Tibial nerve (tissue), 4 donors: ENCODE results near the gene SUMF1. TPM values are rescaled to one million over a fixed set of nuclear protein-coding genes. Genes with fewer than 3 reads are reported as not detected.

Experiments
- DNase-seq, 2 donors: peaks; one replicate each; pipeline ENCODE4 v3.0.0-alpha.2; 2019; ENCODE audit warnings: low spot score in 2 of 2
- H3K27ac ChIP-seq, 4 donors: fragments of 200-600 bp; sonication (generic) in 3 of 4; one replicate each; pipeline ENCODE4 v1.5.1; 2017 to 2019; ENCODE audit warnings: mild to moderate bottlenecking in 1 of 4
- H3K27me3 ChIP-seq, 2 donors: fragments of 200-600 bp; sonication (generic) in 1 of 2; one replicate each; pipeline versions ENCODE4 v1.5.1 to v1.6.0; 2017 to 2019
- H3K36me3 ChIP-seq, 3 donors: fragments of 200-600 bp; sonication (generic); one replicate each; pipeline ENCODE4 v1.5.1; 2018 to 2019
- H3K4me1 ChIP-seq, 4 donors: fragments of 200-600 bp; sonication (generic) in 3 of 4; one replicate each; pipeline ENCODE4 v1.5.1; 2017 to 2019
- H3K4me3 ChIP-seq, 4 donors: fragments of 200-600 bp; sonication (generic) in 3 of 4; one replicate each; pipeline ENCODE4 v1.5.1; 2017 to 2019; ENCODE audit warnings: mild to moderate bottlenecking in 1 of 4, moderate library complexity in 1 of 4
- H3K9me3 ChIP-seq, 4 donors: fragments of 200-600 bp; sonication (generic) in 3 of 4; one replicate each; pipeline ENCODE4 v1.5.1; 2017 to 2019
- CTCF ChIP-seq, 5 experiments: fragments of 200-600 bp in 3 of 5; fragments of 450-650 bp in 2 of 5; sonication (generic) in 3 of 5; IDR thresholded peaks; one replicate each; pipeline ENCODE4 v1.5.1; 2016 to 2019; ENCODE audit warnings: antibody characterized with exemption in 5 of 5, mild to moderate bottlenecking in 3 of 5, moderate library complexity in 2 of 5
- EP300 ChIP-seq, 2 donors: sonication (generic); formaldehyde crosslinking; IDR thresholded peaks; one replicate each; pipeline ENCODE4 v1.6.1; 2017; ENCODE audit warnings: antibody characterized with exemption in 2 of 2, mild to moderate bottlenecking in 1 of 2
- POLR2A ChIP-seq, 2 donors: fragments of 450-650 bp; IDR thresholded peaks; one replicate each; pipeline ENCODE4 v1.6.1; 2017; ENCODE audit warnings: antibody characterized with exemption in 2 of 2, mild to moderate bottlenecking in 2 of 2, moderate library complexity in 2 of 2
- WGBS, 2 donors: methylation state at CpG; one replicate each; pipeline ENCODE4 v1.1.5; 2018; 5-methylcytosine and 5-hydroxymethylcytosine counted together
- total RNA-seq, 4 donors: library from RNA; depleted of rRNA; stranded (reverse); fragments of >200 nt; gene quantifications; one replicate each; pipeline ENCODE4 v1.1.0, GENCODE V29; 2016

Gene SUMF1
- 10 to 100 TPM; 49.2 to 70.6 (median 63.8) TPM for total RNA-seq

- DNase-seq: peak; percentile 68 to 78
- Histone ChIP-seq H3K4me1 (peaks cover 0 to 19% (median 4%) of the 10 kb centered on the region in 4 donors), H3K9me3 (no peaks in the 10 kb centered on the region), H3K36me3 (no peaks in the 10 kb centered on the region), H3K27ac (peak within 1 kb of the TSS; percentile 61 to 90 (median 81)), H3K4me3 (peak within 1 kb of the TSS; percentile 63 to 99 (median 89)), H3K27me3 (no peaks in the 10 kb centered on the region)
- TF ChIP-seq CTCF (IDR thresholded peaks at IDR 0.05): no peak
- TF ChIP-seq EP300 (IDR thresholded peaks at IDR 0.05): peak in 1 of 2 donors; percentile 93
- TF ChIP-seq POLR2A (IDR thresholded peaks at IDR 0.05): peak in 1 of 2 donors; percentile 56
- 0 to 2% methylated on average over 21 to 37 of the region's 47 CpGs for WGBS, 2 donors
Observed at GRCh38 chr3:4466741-4467521, at the start of gene SUMF1. TSS of gene SUMF1 (minus strand) at chr3:4467269. CDS start at chr3:4467245, 24 bp downstream.

DNA sequence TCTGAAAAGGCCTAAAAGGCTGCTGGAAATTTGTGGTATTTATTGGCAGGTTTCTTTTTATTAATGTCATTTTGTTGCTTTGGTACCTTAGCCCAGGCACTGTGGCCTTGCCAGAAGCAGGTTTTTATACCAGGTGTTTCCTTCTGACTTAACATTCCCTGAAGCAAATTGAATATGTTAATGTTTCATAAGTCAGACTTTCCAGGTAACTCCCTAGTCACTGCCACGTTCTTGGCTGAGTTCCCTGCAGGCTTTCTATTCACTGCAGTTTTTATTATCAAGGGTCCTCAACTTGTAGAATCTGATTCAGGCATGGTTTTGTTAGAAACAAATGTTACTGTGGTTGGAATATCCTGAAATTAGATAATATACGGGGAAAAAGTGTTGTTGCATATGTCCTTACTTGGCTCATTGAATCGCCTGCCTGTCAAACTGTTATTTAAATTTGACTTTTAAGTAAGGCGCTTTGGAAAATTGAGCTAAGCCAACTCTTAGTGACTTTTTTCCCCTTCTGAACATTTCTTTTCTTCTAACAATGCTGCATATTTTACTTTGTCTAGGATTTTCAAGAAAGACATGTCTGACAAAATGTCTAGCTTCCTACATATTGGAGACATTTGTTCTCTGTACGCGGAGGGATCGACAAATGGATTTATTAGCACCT, 49.0 kb upstream of the SUMF1 start:
- Histone ChIP-seq H3K27ac (no peak overlapping the region), H3K4me1 (peaks cover 0 to 21% (median 2%) of the 10 kb centered on the region in 4 donors), H3K9me3 (no peaks in the 10 kb centered on the region), H3K4me3 (no peak overlapping the region), H3K36me3 (no peaks in the 10 kb centered on the region), H3K27me3 (no peaks in the 10 kb centered on the region)
- DNase-seq: no peak
- 58 to 60% methylated on average over 7 of the region's 7 CpGs for WGBS, 2 donors
- TF ChIP-seq CTCF (IDR thresholded peaks at IDR 0.05): no peak
- TF ChIP-seq POLR2A (IDR thresholded peaks at IDR 0.05): no peak
- no peak for TF ChIP-seq EP300 (IDR thresholded peaks at IDR 0.05)

- Histone ChIP-seq H3K27me3 (no peaks in the 10 kb centered on the region), H3K36me3 (no peaks in the 10 kb centered on the region), H3K4me3 (no peak overlapping the region), H3K27ac (no peak overlapping the region), H3K4me1 (peaks cover 0 to 21% (median 2%) of the 10 kb centered on the region in 4 donors), H3K9me3 (no peaks in the 10 kb centered on the region)
- DNase-seq: no peak
- 56 to 70% methylated on average over 1 of the region's 1 CpG for WGBS, 2 donors
- no peak for TF ChIP-seq CTCF (IDR thresholded peaks at IDR 0.05)
- TF ChIP-seq POLR2A (IDR thresholded peaks at IDR 0.05): no peak
- no peak for TF ChIP-seq EP300 (IDR thresholded peaks at IDR 0.05)
Observed at GRCh38 chr3:4514916-4515315, 47.8 kb upstream of the SUMF1 start.

GRCh38 chr3:4514321-4514720, 47.3 kb upstream of the SUMF1 start:
- H3K9me3 ChIP-seq: no peaks in the 10 kb centered on the region
- no peaks in the 10 kb centered on the region for H3K36me3 ChIP-seq
- H3K4me1 ChIP-seq: peaks cover 0 to 21% (median 2%) of the 10 kb centered on the region in 4 donors
- H3K27ac ChIP-seq: no peak overlapping the region
- 83 to 84% methylated on average over 5 of the region's 5 CpGs for WGBS, 2 donors
- no peaks in the 10 kb centered on the region for H3K27me3 ChIP-seq
- H3K4me3 ChIP-seq: no peak overlapping the region
- TF ChIP-seq CTCF (IDR thresholded peaks at IDR 0.05) (no peak), EP300 (IDR thresholded peaks at IDR 0.05) (no peak), POLR2A (IDR thresholded peaks at IDR 0.05) (no peak)
- no peak for DNase-seq
